GM12878 (cell line): Measurements from ENCODE around the gene EHD4. TPM values are rescaled to one million over a fixed set of nuclear protein-coding genes. Genes with fewer than 3 reads are reported as not detected.
A peak's percentile ranks its signal among the peaks of the same experiment; 100 is the strongest.

Experiments
- ATAC-seq: fragments of 200-7000 bp; cut with Tn5 transposase; 3 replicates; pipeline ENCODE4 v1.9.1; 2020; ENCODE audit warnings: mild to moderate bottlenecking, moderate library complexity
- BruUV-seq: library from RNA; stranded (reverse); fragments of 400-500 nt; replicated peaks from 2 replicates; lab custom pipeline; 2021; lab: Mats Ljungman, UMichigan
- CTCF ChIA-PET: fragments of 300-600 bp; sonication (Branson Sonifier 250); formaldehyde crosslinking; extraction: SDS; loops from one replicate; lab custom pipeline; 2021; ENCODE audit warnings: inconsistent platforms; lab: Yijun Ruan, JAX
- POLR2A ChIA-PET: fragments of 350-600 bp; formaldehyde crosslinking; extraction: SDS; loops from one replicate; lab custom pipeline; 2021; ENCODE audit warnings: inconsistent platforms; lab: Charles Lee
- RAD21 ChIA-PET: fragments of 300-600 bp; sonication (Branson Sonifier 250); formaldehyde crosslinking; loops from one replicate; lab custom pipeline; 2023; ENCODE audit warnings: antibody characterized with exemption; ENCODE audit not compliant: unreplicated experiment; lab: Charles Lee
- SMC1A ChIA-PET: fragments of 300-600 bp; sonication (Branson Sonifier 250); formaldehyde crosslinking; loops from one replicate; lab custom pipeline; 2023; ENCODE audit not compliant: unreplicated experiment, uncharacterized antibody; lab: Charles Lee
- DNase-seq: peaks from one replicate; pipeline ENCODE4 v3.0.0-alpha.2; 2011; ENCODE audit warnings: low read depth, low spot score
- FAIRE-seq: peaks from 3 replicates; lab custom pipeline; 2011; peaks lifted over from hg19 to GRCh38; lab: Jason Lieb, UNC
- H2AFZ ChIP-seq: 2 replicates; pipeline ENCODE4 v1.6.0; 2011; ENCODE audit warnings: low read depth, low read length, control low read depth; ENCODE audit not compliant: control insufficient read depth
- H3K27ac ChIP-seq: 2 replicates; pipeline ENCODE4 v1.5.1; 2011; ENCODE audit warnings: control low read depth; ENCODE audit not compliant: control insufficient read depth, insufficient read depth
- H3K27me3 ChIP-seq, 2 experiments: replicated peaks in 1 of 2; 2 replicates each; pipeline versions ENCODE4 v1.6.0 to v1.6.1; 2011; ENCODE audit warnings: low read length in 1 of 2; ENCODE audit not compliant: control insufficient read depth in 2 of 2, insufficient read depth in 2 of 2
- H3K36me3 ChIP-seq, 2 experiments: 2 replicates each; pipeline ENCODE4 v1.5.1; 2011; ENCODE audit warnings: low read length in 1 of 2; ENCODE audit not compliant: control insufficient read depth in 2 of 2, insufficient read depth in 2 of 2
- H3K4me1 ChIP-seq: 2 replicates; pipeline ENCODE4 v1.6.1; 2011; ENCODE audit warnings: mild to moderate bottlenecking, low read length, moderate library complexity, mixed read lengths; ENCODE audit not compliant: control insufficient read depth, insufficient read depth
- H3K4me2 ChIP-seq: 2 replicates; pipeline ENCODE4 v1.6.0; 2011; ENCODE audit warnings: control low read depth; ENCODE audit not compliant: control insufficient read depth, insufficient read depth
- H3K4me3 ChIP-seq: fragments of 200-600 bp; sonication (generic); 2 replicates; pipeline ENCODE4 v1.5.1; 2016
- H3K79me2 ChIP-seq: 2 replicates; pipeline ENCODE4 v1.6.0; 2011; ENCODE audit warnings: low read length; ENCODE audit not compliant: control insufficient read depth, insufficient read depth
- H3K9ac ChIP-seq: 2 replicates; pipeline ENCODE4 v1.8.0; 2011; ENCODE audit warnings: low read length, control low read depth, mixed read lengths; ENCODE audit not compliant: control insufficient read depth, insufficient read depth
- H3K9me3 ChIP-seq: replicated peaks from 3 replicates; pipeline ENCODE4 v1.5.1; 2011; ENCODE audit warnings: mild to moderate bottlenecking, low read length; ENCODE audit not compliant: control insufficient read depth, insufficient read depth
- H4K20me1 ChIP-seq: 2 replicates; pipeline ENCODE4 v1.6.0; 2011; ENCODE audit not compliant: control insufficient read depth, insufficient read depth
- ATF7 ChIP-seq: fragments of 450-650 bp; IDR thresholded peaks from 2 replicates; pipeline ENCODE4 v1.6.1; 2016; ENCODE audit warnings: low read depth, mild to moderate bottlenecking
- CBX3 ChIP-seq: fragments of 200-600 bp; sonication (generic); IDR thresholded peaks from 2 replicates; pipeline ENCODE4 v1.6.1; 2016; ENCODE audit warnings: low read depth, borderline replicate concordance
- RCOR1 ChIP-seq: conservative IDR thresholded peaks from 2 replicates; pipeline ENCODE4 v1.6.1; 2012; ENCODE audit warnings: low read depth, low read length, improper control_type of control experiment
- SIN3A ChIP-seq: IDR thresholded peaks from 2 replicates; pipeline ENCODE4 v1.6.1; 2012; ENCODE audit warnings: low read depth, low read length, improper control_type of control experiment
- TARDBP ChIP-seq: IDR thresholded peaks from 2 replicates; pipeline ENCODE4 v1.6.1; 2016; ENCODE audit warnings: borderline replicate concordance
- WGBS: methylation state at CpG from one replicate; pipeline ENCODE4 v1.1.6; 2016; ENCODE audit warnings: low lambda C conversion rate; ENCODE audit not compliant: insufficient replicate concordance, insufficient coverage; ENCODE audit errors: missing lambda C conversion rate; 5-methylcytosine and 5-hydroxymethylcytosine counted together
- in situ Hi-C: fragments of 300-500 bp; cut with MboI; formaldehyde crosslinking; loops from 9 replicates; pipeline ENCODE4 v1.14.3; 2018; ENCODE audit warnings: mixed read lengths
- intact Hi-C: fragments of 100-400 bp; cut with micrococcal nuclease; formaldehyde crosslinking; loops from one replicate; pipeline ENCODE4 v1.14.2; 2022; ENCODE audit not compliant: unreplicated experiment
- polyA plus RNA-seq, 11 experiments: library from polyadenylated mRNA; depleted of rRNA in 4 of 11; unstranded in 6 of 11; stranded (reverse) in 5 of 11; fragments of >200 nt; fragmentation: Nextera tagmentation in 4 of 11; fragmentation: Illumina TruSeq in 1 of 11; extraction: Ambion mirVana in 4 of 11; extraction: Trizol in 1 of 11; gene quantifications; 1 replicate in 1 of 11; 2 replicates in 10 of 11; pipeline versions ENCODE4 v1.2.1 to v1.2.3, GENCODE V29; 2011 to 2016; ENCODE audit warnings: inconsistent platforms in 2 of 11, missing spikeins in 2 of 11, low read depth in 1 of 11
- total RNA-seq, 4 experiments: library from RNA; depleted of rRNA in 3 of 4; stranded (reverse); fragments of >200 nt in 3 of 4; fragmentation: Illumina TruSeq in 1 of 4; extraction: Trizol in 1 of 4; gene quantifications; 2 replicates each; pipeline versions ENCODE4 v1.2.1 to v1.2.3, GENCODE V29; 2013 to 2021

Gene EHD4
- total and polyA plus RNA-seq, 10 of the 15 experiments (the other 5 are each of a cell fraction or from before 2014, with no cell fraction given), result 4.2 to 62.9 (median 44.7) TPM

DNA sequence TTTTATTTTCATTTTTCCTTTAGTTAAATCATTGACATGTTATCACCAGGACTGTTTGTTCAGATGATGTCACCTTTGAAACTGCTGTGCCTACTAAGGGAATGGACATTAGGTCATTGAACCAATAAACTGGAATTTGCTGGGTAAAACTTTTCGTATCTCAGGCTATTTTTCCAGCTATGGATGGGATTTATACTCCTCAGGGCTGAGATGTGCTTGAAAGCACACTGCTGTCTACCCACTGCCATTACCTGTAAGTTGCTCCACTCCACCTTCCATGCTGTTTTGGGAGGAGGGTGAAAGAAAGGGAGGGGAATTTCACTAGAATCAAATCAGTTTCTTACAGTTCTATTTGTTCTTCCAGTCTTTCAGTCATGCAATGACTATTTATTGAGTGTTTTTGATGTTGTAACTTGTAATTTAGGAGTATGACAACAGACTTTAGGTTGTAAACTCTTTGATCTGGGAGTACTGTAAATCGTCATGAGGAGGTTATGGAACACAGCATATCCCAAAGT lies 11.3 kb downstream of the EHD4 start:
- BruUV-seq, result TSS peak; percentile 25
- H3K79me2 ChIP-seq, result peaks cover 82% of the 10 kb centered on the region

GRCh38 chr15:41958002-41958420 lies 14.3 kb downstream of the EHD4 start:
- Histone ChIP-seq H3K9me3 (no peaks in the 10 kb centered on the region), H3K9ac (peak overlapping the region; percentile 24; the same call in 1 of the 2 replicates), H3K27ac (peak overlapping the region; percentile 75), H4K20me1 (no peaks in the 10 kb centered on the region), H3K4me1 (peaks cover 24% of the 10 kb centered on the region), H3K4me3 (peak overlapping the region; percentile 14; the same call in 1 of the 2 replicates), H3K79me2 (peaks cover 72% of the 10 kb centered on the region), H3K36me3 (peaks cover 12 to 15% of the 10 kb centered on the region in 2 experiments; a peak in 3 of 4 replicates), H2AFZ (no peak overlapping the region), H3K27me3 (no peaks in the 10 kb centered on the region), H3K4me2 (peak overlapping the region; percentile 64)
- BruUV-seq, result no TSS peak
- no peak for ATAC-seq
- no peak for TF ChIP-seq TARDBP
- no peak for TF ChIP-seq SIN3A
- TF ChIP-seq RCOR1, result no peak
- ChIA-PET RAD21 (interaction anchor here (0.8 to 1.6 kb wide), 5 partner anchors 10 to 28 kb away, joined by 3 to 10 read pairs (median 4); partner anchors contain the start of gene EHD4), POLR2A (interaction anchor here (0.6 to 6.4 kb wide), 2 partner anchors 11 to 29 kb away, joined by 3 to 67 read pairs; partner anchors contain the start of gene EHD4), CTCF (interaction anchor here (1.8 to 3.4 kb wide), 4 partner anchors 9 to 53 kb away, joined by 6 to 13 read pairs (median 10); partner anchors contain the start of gene EHD4), SMC1A (interaction anchor here (0.6 to 6.4 kb wide), 8 partner anchors 10 to 543 kb away, joined by 3 to 59 read pairs (median 3); partner anchors contain the start of gene EHD4)
- intact Hi-C loops, result no loop called here
- no peak for DNase-seq
- FAIRE-seq, result no peak
- in situ Hi-C loops, result no loop called here
- WGBS, result 73% methylated on average over 7 of the region's 7 CpGs

More for the DNA sequence above, 11.3 kb downstream of the EHD4 start:
- RAD21 ChIA-PET, result interaction anchor here (1.1 kb wide), 1 partner anchor 12 kb away, joined by 4 read pairs; the partner anchor contains the start of gene EHD4
- CTCF ChIA-PET, result interaction anchor here (1.0 to 1.4 kb wide), 5 partner anchors 9 to 1104 kb away, joined by 3 read pairs; partner anchors contain the start of gene EHD4
- ATAC-seq (no peak), DNase-seq (no peak)
- H3K9me3 ChIP-seq, result no peaks in the 10 kb centered on the region
- no peak overlapping the region for H3K4me3 ChIP-seq
- H3K9ac ChIP-seq, result no peak overlapping the region
- no peaks in the 10 kb centered on the region for H3K27me3 ChIP-seq
- H4K20me1 ChIP-seq, result no peaks in the 10 kb centered on the region
- SMC1A ChIA-PET, result interaction anchor here (1.3 to 2.8 kb wide), 2 partner anchors 10 to 32 kb away, joined by 7 to 23 read pairs; partner anchors contain the start of gene EHD4
- H3K4me2 ChIP-seq, result no peak overlapping the region
- no peak overlapping the region for H2AFZ ChIP-seq
- WGBS, result 92% methylated on average over 2 of the region's 2 CpGs
- no peak overlapping the region for H3K27ac ChIP-seq
- POLR2A ChIA-PET, result interaction anchor here (0.7 to 1.4 kb wide), 2 partner anchors 10 to 12 kb away, joined by 5 to 6 read pairs; partner anchors contain the start of gene EHD4
- TF ChIP-seq CBX3 (no peak), ATF7 (peak; percentile 21; the same call in 1 of the 2 replicates)
- TF ChIP-seq, all 136 proteins: peak for 1
- intact Hi-C loops, result no loop called here
- Histone ChIP-seq H3K36me3 (peaks cover 2 to 20% of the 10 kb centered on the region in 2 experiments; a peak in 3 of 4 replicates), H3K4me1 (peaks cover 26% of the 10 kb centered on the region)
- in situ Hi-C loops, result no loop called here
- FAIRE-seq, result no peak
